LoVo (cell line): ENCODE results near the gene PPARG.
A peak's percentile ranks its signal among the peaks of the same experiment; 100 is the strongest.
"Not testable (repeated sequence)": the region's sequence is repeated elsewhere in the genome, so short reads cannot be mapped to it uniquely, and the experiment has no call there.

Source experiments
- DNase-seq: peaks from one replicate; pipeline ENCODE4 v3.0.0-alpha.2; 2016; ENCODE audit warnings: low spot score

PPARG gene

GRCh38 chr3:12380461-12380860, 91.6 kb downstream of the PPARG start:
- DNase-seq = no peak

GRCh38 chr3:12381199-12381598, 92.3 kb downstream of the PPARG start:
- DNase-seq = no peak

GRCh38 chr3:12383218-12383617, 94.3 kb downstream of the PPARG start:
- no peak for DNase-seq

- DNase-seq = no peak
These were observed 95.8 kb downstream of the PPARG start for GRCh38 chr3:12384451-12385233.

GRCh38 chr3:12386514-12387291, 97.8 kb downstream of the PPARG start:
- DNase-seq = not testable (repeated sequence)

GRCh38 chr3:12388185-12388584, 99.3 kb downstream of the PPARG start:
- no peak for DNase-seq

- no peak for DNase-seq
These were observed 103.4 kb downstream of the PPARG start for GRCh38 chr3:12392101-12392878.

GRCh38 chr3:12393894-12394293, 105.0 kb downstream of the PPARG start:
- DNase-seq = peak; percentile 88

- no peak for DNase-seq
These were observed 105.8 kb downstream of the PPARG start for GRCh38 chr3:12394569-12395271.

GRCh38 chr3:12395349-12396012, 106.6 kb downstream of the PPARG start:
- DNase-seq = no peak

GRCh38 chr3:12396471-12396870, 107.6 kb downstream of the PPARG start:
- no peak for DNase-seq

- no peak for DNase-seq
These were observed 110.4 kb downstream of the PPARG start for GRCh38 chr3:12399226-12399625.

- DNase-seq = peak; percentile 46
These were observed 111.8 kb downstream of the PPARG start for GRCh38 chr3:12400616-12401194.

- no peak for DNase-seq
These were observed 112.3 kb downstream of the PPARG start for GRCh38 chr3:12401208-12401607.

GRCh38 chr3:12405432-12406272, 116.8 kb downstream of the PPARG start:
- peak; percentile 91 for DNase-seq

GRCh38 chr3:12408984-12409683, 120.3 kb downstream of the PPARG start:
- DNase-seq = no peak

GRCh38 chr3:12409684-12410596, 121.1 kb downstream of the PPARG start:
- DNase-seq = peak; percentile 76

- no peak for DNase-seq
These were observed 124.9 kb downstream of the PPARG start for GRCh38 chr3:12413721-12414255.
